Stimulated activated CD8-positive, alpha-beta memory T cell treated with anti-CD3 and anti-CD28 coated beads, Interleukin-2, amount 100 ng/mL, for 1 hour (primary cell): ENCODE results near the gene AGPAT4.
"Not testable (repeated sequence)": the region's sequence is repeated elsewhere in the genome, so short reads cannot be mapped to it uniquely, and the experiment has no call there.

Source experiments
- DNase-seq, 2 donors: peaks; one replicate each; pipeline ENCODE4 v3.0.0-alpha.2; 2020; ENCODE audit warnings: low read depth in 2 of 2

AGPAT4 gene

GRCh38 chr6:161200610-161201370 is 73.1 kb downstream of the AGPAT4 start:
- no peak for DNase-seq

- DNase-seq = no peak
Observed at GRCh38 chr6:161199850-161200249, 74.0 kb downstream of the AGPAT4 start.

GRCh38 chr6:161198783-161199460 is 74.9 kb downstream of the AGPAT4 start:
- DNase-seq = no peak

- no peak for DNase-seq
Observed at GRCh38 chr6:161198176-161198575, 75.7 kb downstream of the AGPAT4 start.

- DNase-seq = no peak
Observed at GRCh38 chr6:161195386-161195785, 78.5 kb downstream of the AGPAT4 start.

GRCh38 chr6:161194374-161194773 is 79.5 kb downstream of the AGPAT4 start:
- no peak for DNase-seq

- DNase-seq = no peak
Observed at GRCh38 chr6:161192636-161193411, 81.0 kb downstream of the AGPAT4 start.

- no peak for DNase-seq
Observed at GRCh38 chr6:161191671-161192070, 82.2 kb downstream of the AGPAT4 start.

- DNase-seq = no peak
Observed at GRCh38 chr6:161191007-161191406, 82.9 kb downstream of the AGPAT4 start.

GRCh38 chr6:161189891-161190290 is 84.0 kb downstream of the AGPAT4 start:
- no peak for DNase-seq

GRCh38 chr6:161188547-161189465 is 85.1 kb downstream of the AGPAT4 start:
- no peak for DNase-seq

GRCh38 chr6:161186173-161186769 is 87.6 kb downstream of the AGPAT4 start:
- DNase-seq = no peak

GRCh38 chr6:161181121-161181520 is 92.7 kb downstream of the AGPAT4 start:
- DNase-seq = no peak

GRCh38 chr6:161178155-161178554 is 95.7 kb downstream of the AGPAT4 start:
- not testable (repeated sequence) for DNase-seq

- DNase-seq = not testable (repeated sequence)
Observed at GRCh38 chr6:161176428-161176827, 97.4 kb downstream of the AGPAT4 start.

- not testable (repeated sequence) for DNase-seq
Observed at GRCh38 chr6:161172769-161173168, 101.1 kb downstream of the AGPAT4 start.

- DNase-seq = no peak
Observed at GRCh38 chr6:161171207-161171606, 102.7 kb downstream of the AGPAT4 start.

- DNase-seq = no peak
Observed at GRCh38 chr6:161169696-161170095, 104.2 kb downstream of the AGPAT4 start.

GRCh38 chr6:161169035-161169434 is 104.8 kb downstream of the AGPAT4 start:
- no peak for DNase-seq

GRCh38 chr6:161168281-161168891 is 105.5 kb downstream of the AGPAT4 start:
- no peak for DNase-seq

- DNase-seq = no peak
Observed at GRCh38 chr6:161166677-161167076, 107.2 kb downstream of the AGPAT4 start.
